Keratinocyte (primary cell): ENCODE data around the gene SPATA13. TPM values are rescaled to one million over a fixed set of nuclear protein-coding genes. Genes with fewer than 3 reads are reported as not detected.

Source experiments
- DNase-seq: peaks from one replicate; pipeline ENCODE4 v3.0.0-alpha.2; 2011; ENCODE audit warnings: low read depth, missing footprints, low spot score
- FAIRE-seq: peaks from 2 replicates; lab custom pipeline; 2011; peaks lifted over from hg19 to GRCh38; lab: Jason Lieb, UNC
- H2AFZ ChIP-seq: 2 replicates; pipeline ENCODE4 v1.6.0; 2012; ENCODE audit warnings: low read length, control low read depth, inconsistent platforms; ENCODE audit not compliant: control insufficient read depth
- H3K27ac ChIP-seq: 2 replicates; pipeline ENCODE4 v1.5.1; 2011; ENCODE audit warnings: low read length; ENCODE audit not compliant: control insufficient read depth, insufficient read depth
- H3K27me3 ChIP-seq: 3 replicates; pipeline ENCODE4 v1.6.0; 2011; ENCODE audit warnings: low read length; ENCODE audit not compliant: control insufficient read depth, insufficient read depth; ENCODE audit errors: extremely low read depth
- H3K36me3 ChIP-seq, 2 experiments: 2 replicates in 1 of 2; 3 replicates in 1 of 2; pipeline ENCODE4 v1.5.1; 2011; ENCODE audit warnings: low read length in 2 of 2, mild to moderate bottlenecking in 1 of 2; ENCODE audit not compliant: control insufficient read depth in 2 of 2, insufficient read depth in 2 of 2; ENCODE audit errors: extremely low read depth in 1 of 2
- H3K4me1 ChIP-seq: 3 replicates; pipeline ENCODE4 v1.5.1; 2011; ENCODE audit warnings: low read length; ENCODE audit not compliant: control insufficient read depth, insufficient read depth; ENCODE audit errors: extremely low read depth
- H3K4me2 ChIP-seq: 3 replicates; pipeline ENCODE4 v1.6.0; 2011; ENCODE audit warnings: low read depth, low read length; ENCODE audit not compliant: control insufficient read depth, insufficient read depth; ENCODE audit errors: extremely low read depth
- H3K4me3 ChIP-seq, 3 experiments: fragments of 200-600 bp in 1 of 3; sonication (generic) in 1 of 3; 2 replicates in 2 of 3; 3 replicates in 1 of 3; pipeline ENCODE4 v1.5.1; 2011 to 2016; ENCODE audit warnings: low read length in 3 of 3, mild to moderate bottlenecking in 3 of 3, control low read depth in 2 of 3, inconsistent platforms in 1 of 3, low read depth in 1 of 3, mixed read lengths in 1 of 3, mixed run types in 1 of 3, moderate library complexity in 1 of 3; ENCODE audit not compliant: control insufficient read depth in 2 of 3, insufficient read depth in 2 of 3; ENCODE audit errors: extremely low read depth in 1 of 3
- H3K79me2 ChIP-seq: 2 replicates; pipeline ENCODE4 v1.6.0; 2012; ENCODE audit warnings: low read length; ENCODE audit not compliant: control insufficient read depth, insufficient read depth
- H3K9ac ChIP-seq: 3 replicates; pipeline ENCODE4 v1.6.0; 2011; ENCODE audit warnings: low read length; ENCODE audit not compliant: control insufficient read depth, insufficient read depth; ENCODE audit errors: extremely low read depth
- H3K9me1 ChIP-seq: 3 replicates; pipeline ENCODE4 v1.6.0; 2011; ENCODE audit warnings: low read length; ENCODE audit not compliant: control insufficient read depth, insufficient read depth; ENCODE audit errors: extremely low read depth
- H3K9me3 ChIP-seq: 2 replicates; pipeline ENCODE4 v1.5.1; 2012; ENCODE audit warnings: low read depth, low read length; ENCODE audit not compliant: control insufficient read depth
- H4K20me1 ChIP-seq: 3 replicates; pipeline ENCODE4 v1.6.0; 2011; ENCODE audit warnings: low read length; ENCODE audit not compliant: control insufficient read depth, insufficient read depth; ENCODE audit errors: extremely low read depth
- CTCF ChIP-seq, 3 experiments: IDR thresholded peaks in 1 of 3; conservative IDR thresholded peaks in 1 of 3; optimal IDR thresholded peaks in 1 of 3; 2 replicates in 2 of 3; 3 replicates in 1 of 3; pipeline versions ENCODE3 to v1.5.1; 2011; ENCODE audit warnings: low read length in 3 of 3, mild to moderate bottlenecking in 3 of 3, moderate library complexity in 2 of 3, control low read depth in 1 of 3, inconsistent platforms in 1 of 3; ENCODE audit not compliant: insufficient read depth in 2 of 3; ENCODE audit errors: extremely low read depth in 1 of 3
- EZH2 ChIP-seq: IDR thresholded peaks from one replicate; pipeline ENCODE4 v1.6.1; 2012; ENCODE audit warnings: inconsistent platforms, mild to moderate bottlenecking, low read length, moderate library complexity
- dilution Hi-C: fragments of 300-500 bp; cut with MboI; formaldehyde crosslinking; loops from one replicate; pipeline ENCODE4 v1.7.0; 2020; ENCODE audit warnings: low sequenced_read_pairs; ENCODE audit not compliant: extremely low pct_ligation_motif_present
- polyA plus RNA-seq, 5 experiments: library from polyadenylated mRNA; depleted of rRNA in 3 of 5; stranded (reverse) in 3 of 5; stranded (forward) in 1 of 5; unstranded in 1 of 5; fragments of >200 nt; gene quantifications; 1 replicate in 1 of 5; 2 replicates in 3 of 5; 3 replicates in 1 of 5; pipeline versions ENCODE4 v1.2.1 to v1.2.3, GENCODE V29; 2011 to 2012; ENCODE audit warnings: missing spikeins in 2 of 5, low read depth in 1 of 5, low replicate concordance in 1 of 5

The SPATA13 gene
- polyA plus RNA-seq, 1 donor (not counting 4 experiments of a cell fraction or from before 2014, with no cell fraction given): 1.2 TPM

- Histone ChIP-seq H4K20me1 (no peaks in the 10 kb centered on the region), H3K27me3 (no peaks in the 10 kb centered on the region), H2AFZ (no peak overlapping the region), H3K4me1 (no peaks in the 10 kb centered on the region), H3K36me3 (no peaks in the 10 kb centered on the region), H3K9me1 (no peaks in the 10 kb centered on the region), H3K4me3 (no peak overlapping the region), H3K9me3 (no peaks in the 10 kb centered on the region), H3K9ac (no peak overlapping the region), H3K27ac (no peak overlapping the region), H3K79me2 (no peaks in the 10 kb centered on the region), H3K4me2 (no peak overlapping the region)
- TF ChIP-seq EZH2 (no peak), CTCF (optimal IDR thresholded peaks at IDR 0.05 in 1 of 3, IDR thresholded peaks at IDR 0.05 in 1 of 3, conservative IDR thresholded peaks at IDR 0.05 in 1 of 3; ENCODE audit: extremely low read depth in 1 of 3, insufficient read depth in 2 of 3, low read length in 3 of 3) (no peak)
- dilution Hi-C loops: no loop called here
- FAIRE-seq (no peak), DNase-seq (no peak)
Measured at GRCh38 chr13:24282256-24282655, 121.7 kb downstream of the SPATA13 start.

GRCh38 chr13:24284889-24285565, 124.5 kb downstream of the SPATA13 start:
- no peaks in the 10 kb centered on the region for H3K9me1 ChIP-seq
- dilution Hi-C loops: no loop called here
- no peaks in the 10 kb centered on the region for H3K79me2 ChIP-seq
- H2AFZ ChIP-seq: no peak overlapping the region
- no peaks in the 10 kb centered on the region for H3K9me3 ChIP-seq
- TF ChIP-seq CTCF (optimal IDR thresholded peaks at IDR 0.05 in 1 of 3, IDR thresholded peaks at IDR 0.05 in 1 of 3, conservative IDR thresholded peaks at IDR 0.05 in 1 of 3; ENCODE audit: extremely low read depth in 1 of 3, insufficient read depth in 2 of 3, low read length in 3 of 3) (no peak), EZH2 (no peak)
- H3K9ac ChIP-seq: no peak overlapping the region
- no peaks in the 10 kb centered on the region for H4K20me1 ChIP-seq
- H3K27ac ChIP-seq: no peak overlapping the region
- no peak for FAIRE-seq
- H3K4me2 ChIP-seq: no peak overlapping the region
- DNase-seq: no peak
- no peak overlapping the region for H3K4me3 ChIP-seq
- no peaks in the 10 kb centered on the region for H3K27me3 ChIP-seq
- H3K4me1 ChIP-seq: no peaks in the 10 kb centered on the region
- no peaks in the 10 kb centered on the region for H3K36me3 ChIP-seq
